PC-9 (cell line): ENCODE measurements around the gene F11R.

Experiments
- EZH2 ChIP-seq: fragments of 200-600 bp; sonication (generic); IDR thresholded peaks from 2 replicates; pipeline ENCODE4 v1.8.0; 2017; ENCODE audit warnings: antibody characterized with exemption, low read depth
- TF ChIP-seq, protein P1 (sequence below): fragments of 200-600 bp; sonication (generic); conservative IDR thresholded peaks from 2 replicates; pipeline ENCODE4 v1.6.1; 2017; ENCODE audit warnings: mixed run types, antibody characterized with exemption, mild to moderate bottlenecking, moderate library complexity

DNA sequence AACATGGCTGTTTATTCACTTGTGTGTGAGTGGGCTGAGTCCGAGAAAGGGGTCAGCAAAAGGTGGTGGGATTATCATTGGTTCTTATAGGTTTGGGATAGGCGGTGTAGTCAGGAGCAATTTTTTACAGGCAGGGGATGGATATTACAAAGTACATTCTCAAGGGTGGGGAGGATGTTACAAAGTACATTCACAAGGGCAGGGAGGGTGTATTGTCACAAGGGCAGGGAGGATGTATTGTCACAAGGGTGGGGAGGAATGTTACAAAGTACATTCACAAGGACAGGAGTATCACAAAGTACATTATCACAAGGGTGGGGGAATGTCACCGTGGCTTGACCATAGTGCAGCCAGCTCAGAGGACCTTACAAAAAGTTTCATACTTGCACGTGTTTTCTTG, 35.2 kb downstream of the F11R start:
- TF ChIP-seq EZH2, result no peak
- TF ChIP-seq, protein P1, sequence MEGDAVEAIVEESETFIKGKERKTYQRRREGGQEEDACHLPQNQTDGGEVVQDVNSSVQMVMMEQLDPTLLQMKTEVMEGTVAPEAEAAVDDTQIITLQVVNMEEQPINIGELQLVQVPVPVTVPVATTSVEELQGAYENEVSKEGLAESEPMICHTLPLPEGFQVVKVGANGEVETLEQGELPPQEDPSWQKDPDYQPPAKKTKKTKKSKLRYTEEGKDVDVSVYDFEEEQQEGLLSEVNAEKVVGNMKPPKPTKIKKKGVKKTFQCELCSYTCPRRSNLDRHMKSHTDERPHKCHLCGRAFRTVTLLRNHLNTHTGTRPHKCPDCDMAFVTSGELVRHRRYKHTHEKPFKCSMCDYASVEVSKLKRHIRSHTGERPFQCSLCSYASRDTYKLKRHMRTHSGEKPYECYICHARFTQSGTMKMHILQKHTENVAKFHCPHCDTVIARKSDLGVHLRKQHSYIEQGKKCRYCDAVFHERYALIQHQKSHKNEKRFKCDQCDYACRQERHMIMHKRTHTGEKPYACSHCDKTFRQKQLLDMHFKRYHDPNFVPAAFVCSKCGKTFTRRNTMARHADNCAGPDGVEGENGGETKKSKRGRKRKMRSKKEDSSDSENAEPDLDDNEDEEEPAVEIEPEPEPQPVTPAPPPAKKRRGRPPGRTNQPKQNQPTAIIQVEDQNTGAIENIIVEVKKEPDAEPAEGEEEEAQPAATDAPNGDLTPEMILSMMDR, result no peak
